HG03175 (cell line): ENCODE measurements around the gene RAPGEF4.

Experiments
- ATAC-seq: cut with Tn5 transposase; IDR thresholded peaks from one replicate; pipeline ENCODE4 v1.9.1; 2021; ENCODE audit warnings: mild to moderate bottlenecking, moderate library complexity; ENCODE audit not compliant: unreplicated experiment

RAPGEF4 gene

DNA sequence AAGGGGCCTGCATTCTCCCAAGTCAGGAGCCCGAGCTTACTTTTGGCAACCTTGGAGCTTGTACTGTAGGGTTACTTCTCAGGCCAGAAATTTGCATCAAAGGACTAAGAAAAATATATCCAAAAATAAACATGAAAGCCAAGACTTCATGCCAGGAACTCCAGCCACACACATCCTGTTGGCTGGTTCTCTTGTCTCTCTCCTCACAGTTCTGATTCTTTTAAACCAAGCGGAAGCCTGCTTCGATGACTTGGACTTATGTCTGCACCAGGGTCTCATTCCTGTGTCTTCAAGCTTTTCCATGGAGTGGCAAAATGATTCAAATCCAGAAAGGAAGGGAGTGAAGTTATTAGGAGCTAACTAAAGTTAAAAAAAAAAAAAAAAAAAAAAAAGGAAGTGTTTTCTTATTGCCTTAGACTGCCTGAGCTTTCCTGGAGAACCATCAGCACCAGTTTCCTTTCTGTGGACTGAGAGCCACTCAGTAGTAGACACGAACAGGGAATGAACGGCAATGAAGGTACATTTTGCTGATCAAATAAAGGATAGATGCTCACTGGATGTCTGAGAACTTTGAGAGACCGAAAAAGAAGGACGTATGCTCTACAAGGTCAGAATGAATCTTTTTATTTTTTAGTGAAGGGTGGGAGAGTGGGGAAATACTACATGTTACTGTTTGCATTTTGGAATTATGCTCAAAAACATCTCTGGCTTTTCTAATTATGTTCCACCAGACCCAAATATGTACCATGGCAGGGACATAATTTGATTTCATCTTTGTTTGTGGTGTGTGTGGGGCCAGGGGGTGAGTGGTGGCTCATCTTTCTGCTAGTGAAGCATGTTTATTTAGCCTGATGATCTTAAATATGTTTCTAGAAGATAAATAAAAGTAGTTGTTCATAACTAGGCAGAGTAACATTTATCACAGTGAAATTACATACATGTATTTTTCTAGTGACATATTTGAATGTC lies 86.0 kb downstream of the RAPGEF4 start:
- ATAC-seq, result no peak

DNA sequence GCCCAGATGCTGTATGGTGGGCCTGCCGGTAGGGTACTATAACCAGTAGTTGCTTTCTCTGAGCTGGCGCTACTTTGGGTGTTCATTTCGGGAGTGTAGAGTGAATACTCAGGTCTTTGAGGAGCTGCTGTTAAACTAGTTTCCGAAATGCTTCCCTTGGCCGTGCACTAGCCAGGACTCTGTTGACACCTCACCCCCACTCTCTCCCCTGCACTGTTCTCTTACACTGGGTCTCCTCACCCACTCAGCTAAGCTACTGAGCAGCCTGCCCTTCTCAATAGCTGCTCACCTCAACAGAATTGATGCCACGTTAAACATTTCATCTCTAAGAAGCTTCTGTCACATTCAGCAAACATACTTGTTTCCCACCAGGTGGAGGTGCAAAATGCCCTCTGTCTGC lies 86.9 kb downstream of the RAPGEF4 start:
- no peak for ATAC-seq

DNA sequence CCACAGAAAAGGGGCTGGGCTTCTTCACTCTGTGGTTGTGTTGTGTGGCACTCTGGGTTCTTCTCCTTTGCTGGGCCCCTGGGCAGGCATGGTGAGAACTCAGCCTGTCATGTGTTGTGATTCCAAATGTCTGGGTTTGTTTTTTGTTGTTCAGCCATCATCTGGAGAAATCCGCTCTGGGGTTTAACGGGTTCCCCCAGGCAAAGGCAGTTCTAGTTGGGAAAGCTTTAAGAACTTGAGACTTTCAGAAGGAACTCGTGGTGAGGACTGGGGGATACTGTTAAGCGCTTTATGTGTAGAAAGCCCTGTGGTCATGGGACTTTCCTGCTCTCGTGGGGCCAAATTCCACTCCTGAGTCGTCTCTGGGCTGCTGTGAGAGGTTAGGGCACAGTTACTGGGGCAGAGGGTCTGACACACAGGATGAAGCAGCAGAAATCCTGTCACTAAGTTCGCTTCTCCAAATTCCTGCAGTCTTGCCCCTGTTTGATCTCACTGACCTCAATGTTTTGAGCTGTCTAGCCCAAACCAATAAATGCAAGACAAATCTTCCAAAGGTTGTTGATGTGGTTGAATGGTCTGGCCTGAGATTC lies 87.7 kb downstream of the RAPGEF4 start:
- no peak for ATAC-seq

DNA sequence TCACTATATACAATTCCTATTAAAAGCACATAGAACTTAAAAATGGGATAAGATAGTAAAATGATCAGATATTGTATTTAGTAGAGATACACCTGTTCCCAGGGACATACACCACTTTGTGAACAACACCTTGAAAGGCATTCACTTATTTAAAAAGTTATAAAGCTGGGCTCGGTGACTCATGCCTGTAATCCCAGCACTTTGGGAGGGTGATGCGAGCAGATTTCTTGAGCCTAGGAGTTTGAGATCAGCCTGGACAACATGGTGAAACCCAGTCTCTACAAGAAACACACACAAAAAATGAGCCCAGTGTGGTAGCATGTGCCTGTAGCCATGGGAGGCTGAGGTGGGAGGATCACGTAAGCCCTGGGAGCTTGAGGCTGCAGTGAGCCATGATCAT lies 90.9 kb downstream of the RAPGEF4 start:
- ATAC-seq, result no peak

DNA sequence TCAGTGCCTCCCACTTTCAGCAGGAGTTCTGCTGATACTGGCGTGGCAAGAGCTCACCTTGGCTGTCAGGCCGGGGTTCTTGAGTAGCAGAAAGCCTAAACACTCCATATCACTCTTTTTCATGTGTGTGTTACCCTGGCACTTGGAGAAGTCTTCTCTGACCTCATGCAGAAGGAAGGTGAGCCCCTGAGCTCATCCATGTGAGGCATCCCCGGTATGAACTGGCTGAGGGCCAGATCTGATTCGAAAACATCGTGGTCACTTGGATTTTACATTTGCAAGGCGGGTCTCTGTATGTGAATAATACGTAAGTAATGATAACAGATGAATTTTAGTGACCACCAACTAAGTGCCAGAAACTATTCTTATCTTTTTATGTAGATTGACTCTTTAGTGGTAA lies 93.6 kb downstream of the RAPGEF4 start:
- ATAC-seq, result no peak

DNA sequence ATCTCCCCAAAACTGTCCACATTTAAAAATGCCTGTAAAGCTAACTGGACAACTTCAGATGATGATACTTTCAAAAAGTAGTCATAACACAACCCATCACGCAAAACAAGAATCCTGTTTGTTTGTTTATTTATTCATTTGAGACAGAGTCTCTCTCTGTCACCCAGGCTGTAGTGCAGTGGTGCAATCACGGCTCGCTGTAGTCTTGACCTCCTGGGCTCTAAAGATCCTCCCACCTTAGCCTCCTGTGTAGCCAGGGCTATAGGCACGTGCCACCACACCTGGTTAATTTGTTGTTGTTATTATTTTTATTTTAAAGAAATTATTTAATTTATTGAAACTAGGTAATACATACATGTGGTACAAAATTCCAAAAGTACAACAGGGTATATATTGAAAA lies 94.8 kb downstream of the RAPGEF4 start:
- no peak for ATAC-seq

DNA sequence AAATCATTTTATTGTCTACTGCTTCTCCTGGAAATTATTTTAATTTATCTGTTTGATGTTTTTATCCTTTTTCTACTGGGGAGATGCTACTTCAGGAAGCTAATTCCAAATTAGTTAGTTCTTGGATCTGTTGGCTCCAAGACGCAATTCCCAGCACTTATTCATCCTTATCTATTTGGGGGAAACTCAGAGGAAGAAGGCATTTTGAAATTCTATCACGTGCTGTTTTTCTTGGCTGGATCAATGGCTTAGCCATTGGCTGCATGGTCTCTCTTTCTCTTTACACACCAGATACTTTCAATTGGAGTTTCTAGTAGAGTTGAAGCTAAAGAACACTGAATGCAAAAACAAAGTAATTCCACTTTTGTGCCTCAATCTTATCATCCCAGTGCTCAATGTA lies 98.3 kb downstream of the RAPGEF4 start:
- ATAC-seq, result no peak

DNA sequence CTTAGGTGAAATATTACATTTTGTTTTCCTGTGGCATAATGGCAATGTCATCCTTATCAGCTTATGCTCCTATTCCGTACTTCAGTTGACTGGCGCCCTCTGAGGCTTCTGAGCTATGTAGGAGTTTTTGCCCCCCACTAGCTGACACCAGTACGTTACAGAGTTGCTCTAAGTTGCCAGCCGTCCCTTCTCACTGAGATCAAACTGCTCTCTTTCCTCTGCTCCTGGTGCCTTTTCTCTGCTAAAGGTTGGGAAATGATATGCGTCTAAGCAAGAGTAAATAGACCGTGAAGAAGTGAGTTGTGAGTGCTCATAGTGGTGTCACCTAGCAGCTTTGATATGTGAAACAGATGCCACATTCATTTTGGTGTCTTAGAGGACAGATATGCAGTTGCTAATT lies 99.2 kb downstream of the RAPGEF4 start:
- no peak for ATAC-seq

DNA sequence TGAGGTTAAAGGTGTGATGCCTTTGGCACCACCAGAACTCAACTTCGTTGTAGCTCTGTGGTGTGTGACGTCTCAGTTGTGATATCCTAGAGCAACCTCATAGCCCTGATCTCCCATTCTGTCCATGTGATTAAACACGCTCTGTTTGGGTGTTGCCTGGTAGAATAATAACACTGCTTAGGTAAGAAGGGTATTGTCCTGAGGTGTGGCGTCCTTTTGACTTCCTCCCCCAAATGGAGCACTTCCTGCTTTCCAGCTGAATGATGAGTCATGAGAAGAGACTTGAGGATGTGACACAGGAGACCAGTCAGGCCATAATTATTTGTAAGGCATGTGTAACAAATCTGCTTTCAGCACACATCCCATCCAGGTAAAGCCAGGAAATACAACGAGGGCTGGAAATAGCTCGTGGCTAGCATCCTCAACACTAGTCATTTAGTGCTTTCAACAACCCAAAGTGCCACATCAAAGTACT lies 100.7 kb downstream of the RAPGEF4 start:
- no peak for ATAC-seq

DNA sequence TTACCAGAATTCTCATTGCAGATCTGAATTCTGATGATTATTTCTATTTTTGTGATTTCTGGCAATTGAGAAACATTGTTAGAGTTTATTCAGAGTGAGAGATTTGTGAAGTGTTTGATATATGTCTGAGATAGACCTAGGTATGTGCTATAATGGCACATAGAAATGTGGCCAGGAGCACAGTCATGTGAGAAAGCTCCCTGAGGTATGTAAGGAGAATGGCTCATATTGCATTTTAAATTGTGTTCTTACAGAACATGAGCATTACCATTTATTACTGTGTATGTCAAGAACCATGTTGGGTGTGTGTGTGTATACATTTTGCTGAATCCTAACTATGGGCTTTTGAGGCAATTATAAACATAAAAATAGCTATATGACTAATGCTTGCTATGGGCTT lies 101.2 kb downstream of the RAPGEF4 start:
- no peak for ATAC-seq

DNA sequence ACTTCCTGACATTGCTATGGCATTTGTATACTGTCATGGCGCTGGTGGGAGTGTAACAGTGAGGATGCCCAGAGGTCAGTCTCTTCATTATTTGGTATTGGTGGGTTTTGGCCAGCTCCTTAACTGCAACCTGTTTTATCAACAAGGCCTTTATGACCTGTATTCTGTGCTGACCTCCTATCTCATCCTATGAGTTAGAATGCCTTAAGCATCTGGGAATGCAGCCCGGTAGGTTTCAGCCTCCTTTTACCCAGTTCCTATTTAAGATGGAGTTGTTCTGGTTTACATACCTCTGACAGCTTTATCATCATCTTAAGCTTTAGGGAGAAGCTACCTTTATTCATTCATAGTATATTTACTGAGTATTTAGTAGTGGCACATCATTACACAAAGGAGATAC lies 103.8 kb downstream of the RAPGEF4 start:
- no peak for ATAC-seq

DNA sequence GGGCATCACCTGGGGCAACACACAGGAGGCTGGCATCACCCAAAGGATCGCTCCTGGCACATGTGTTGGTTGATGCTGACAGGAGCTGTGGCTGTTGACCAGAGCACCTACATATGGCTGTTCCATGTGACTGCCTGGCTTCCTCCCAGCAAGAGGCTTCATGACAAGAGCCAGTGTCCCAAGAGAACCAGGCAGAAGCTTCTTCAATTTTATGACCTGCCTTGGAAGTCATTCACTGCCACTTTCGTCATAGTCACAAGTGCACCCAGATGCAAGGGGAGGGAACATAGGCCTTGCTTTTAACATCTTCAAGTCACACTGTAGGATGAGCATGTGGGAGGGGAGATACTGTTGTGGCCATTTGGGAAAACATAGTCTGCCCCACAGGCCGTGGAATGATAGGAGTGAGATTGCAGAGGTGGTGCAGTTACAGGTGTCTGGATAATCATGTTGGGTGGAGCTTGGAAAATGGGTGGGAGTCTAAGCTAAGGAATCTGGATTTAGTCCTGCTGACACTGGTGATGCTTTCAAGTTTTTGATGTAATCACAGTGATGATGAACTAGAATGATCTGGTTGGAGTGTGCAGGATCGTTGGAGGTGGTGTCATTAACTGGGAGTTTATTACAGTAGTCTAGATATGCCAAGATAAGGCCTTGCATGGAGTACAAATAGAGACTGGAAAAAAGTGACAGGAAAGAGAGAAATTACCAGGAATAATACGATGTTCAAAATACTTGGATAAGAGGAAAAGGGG lies 107.0 kb downstream of the RAPGEF4 start:
- ATAC-seq, result no peak

DNA sequence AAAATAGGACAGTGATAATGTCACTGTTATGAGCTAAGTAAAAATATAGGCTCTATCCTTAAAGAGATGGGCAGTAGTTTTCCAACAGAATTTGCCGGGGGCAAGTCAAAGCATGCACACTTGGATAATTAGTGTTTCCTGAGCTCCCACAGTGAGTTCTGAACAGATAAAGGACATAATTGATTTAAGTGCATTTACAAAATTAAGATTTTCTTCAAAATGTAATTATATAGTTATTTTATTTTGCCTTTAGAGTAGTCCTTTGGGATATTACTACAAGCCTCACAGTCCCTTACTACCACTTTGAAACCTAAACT lies 107.6 kb downstream of the RAPGEF4 start:
- ATAC-seq, result no peak

DNA sequence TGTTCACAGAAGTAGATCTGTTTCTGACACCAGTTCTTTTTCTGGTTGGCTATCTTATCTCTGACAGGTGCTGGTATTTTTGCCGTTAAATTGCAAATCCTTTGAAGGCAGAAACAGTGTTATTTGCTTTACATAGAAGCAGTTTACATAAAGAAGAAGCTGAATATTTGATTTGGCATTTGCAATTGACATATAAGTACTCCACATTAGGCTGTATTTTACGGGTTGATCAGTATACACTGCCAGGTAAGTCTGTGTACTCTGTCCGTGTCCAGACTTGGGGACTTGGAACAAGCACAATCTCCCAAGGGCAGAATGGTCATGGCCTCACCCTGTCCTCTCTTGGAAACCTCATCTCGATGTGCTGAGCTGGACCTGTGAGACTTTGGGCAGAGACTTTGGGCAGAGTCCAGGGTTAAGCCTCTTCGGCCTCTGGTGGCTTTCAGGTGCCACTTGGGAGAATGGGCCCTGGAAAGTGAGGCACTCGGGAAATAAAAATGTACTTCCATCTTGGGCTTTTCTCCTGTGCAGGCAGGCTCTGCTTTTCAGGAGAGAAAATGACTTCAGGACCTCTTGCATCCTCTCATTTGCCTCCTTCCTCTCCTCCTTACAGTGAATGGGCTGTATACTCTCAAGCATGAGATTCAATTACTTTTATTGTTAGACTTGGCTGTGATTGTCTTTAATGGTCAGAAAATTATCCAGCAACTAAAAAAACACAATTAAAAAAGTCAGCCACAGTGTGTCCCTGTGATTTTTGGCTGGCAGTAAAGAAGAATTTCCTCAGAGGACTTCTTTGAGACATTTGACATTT lies 108.5 kb downstream of the RAPGEF4 start:
- ATAC-seq, result no peak

DNA sequence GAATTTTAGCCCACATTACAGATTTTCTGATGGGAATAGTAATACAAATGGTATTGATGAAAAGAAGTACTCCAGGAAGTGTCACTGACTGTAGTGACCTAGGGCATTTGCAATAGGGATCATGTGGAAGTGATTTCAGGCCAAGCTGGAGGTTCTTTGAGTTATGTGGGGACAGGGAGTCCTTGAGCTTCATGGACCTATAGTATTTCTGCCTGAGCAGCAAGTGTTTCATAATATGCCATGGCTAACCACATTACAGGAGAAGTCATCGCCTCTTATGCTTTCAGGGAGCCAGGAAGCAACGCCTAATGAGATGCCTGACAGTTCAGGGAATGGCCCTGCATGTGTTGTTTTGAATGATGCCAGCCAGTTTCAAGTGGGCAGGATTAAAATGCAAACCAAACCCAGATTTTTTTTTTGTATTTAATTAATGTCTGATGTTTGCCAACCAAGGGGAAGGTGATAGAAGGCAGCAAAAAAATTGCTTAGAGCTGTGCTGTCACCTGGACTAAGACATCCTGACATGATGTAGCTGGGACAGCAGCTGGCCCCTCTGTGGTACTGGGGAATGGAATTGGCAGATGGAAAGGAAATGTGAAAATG lies 109.5 kb downstream of the RAPGEF4 start:
- no peak for ATAC-seq

DNA sequence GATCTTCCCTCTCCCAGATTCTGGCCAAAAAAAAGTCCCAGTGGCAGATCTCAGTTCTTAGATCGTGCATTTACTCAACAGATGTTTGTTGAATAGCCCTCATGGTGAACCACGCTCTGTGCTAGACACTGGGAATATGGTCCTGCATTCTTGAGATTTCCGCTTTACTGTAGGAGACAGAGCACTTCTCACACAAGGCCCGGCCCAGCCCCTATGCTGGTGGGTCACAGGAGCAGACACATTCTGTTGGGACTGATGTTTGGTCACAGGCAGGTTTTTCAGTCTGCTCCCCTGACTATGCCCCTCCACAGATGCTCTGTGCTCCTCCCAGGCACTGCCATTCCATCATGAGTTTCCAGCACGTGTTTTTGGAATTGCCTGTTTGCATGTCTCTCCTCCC lies 110.9 kb downstream of the RAPGEF4 start:
- no peak for ATAC-seq

DNA sequence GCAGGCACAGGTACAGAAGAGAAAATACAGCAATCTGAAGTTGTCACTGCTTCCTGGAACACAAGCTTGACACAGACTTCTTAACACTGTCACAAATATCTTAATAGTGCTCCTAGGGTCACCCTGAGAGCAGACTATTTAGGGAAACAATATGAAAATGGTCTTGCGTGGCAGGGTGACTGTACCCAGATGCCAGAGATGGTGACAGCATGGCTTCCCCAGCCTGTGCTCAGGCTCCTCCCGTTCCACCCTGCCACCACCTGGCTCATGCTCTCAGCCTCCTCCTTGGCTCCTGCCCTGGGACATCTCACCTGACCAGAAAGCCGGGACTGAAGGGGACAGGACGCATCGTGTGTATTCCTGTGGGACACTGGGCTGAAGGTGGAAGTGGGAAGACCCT lies 111.5 kb downstream of the RAPGEF4 start:
- no peak for ATAC-seq

DNA sequence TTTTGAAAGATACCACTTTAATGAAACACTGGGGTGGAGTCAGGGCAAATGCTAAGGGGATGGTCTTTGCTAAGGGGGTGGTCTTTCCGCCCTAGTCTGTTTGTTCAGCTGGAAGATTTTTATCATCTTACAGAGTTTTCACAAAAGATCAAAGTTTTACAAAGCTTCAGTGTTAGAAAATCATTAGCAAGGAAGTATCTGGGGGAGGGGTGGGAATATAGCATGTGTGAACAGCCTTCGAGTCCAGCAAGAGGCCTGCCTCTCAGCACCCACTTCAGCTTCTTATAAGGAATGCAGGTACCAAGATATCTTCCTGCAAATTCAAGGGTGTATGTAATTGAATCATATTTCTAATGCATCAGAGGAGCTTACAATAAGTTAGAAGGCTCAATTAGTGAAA lies 112.9 kb downstream of the RAPGEF4 start:
- ATAC-seq, result no peak

DNA sequence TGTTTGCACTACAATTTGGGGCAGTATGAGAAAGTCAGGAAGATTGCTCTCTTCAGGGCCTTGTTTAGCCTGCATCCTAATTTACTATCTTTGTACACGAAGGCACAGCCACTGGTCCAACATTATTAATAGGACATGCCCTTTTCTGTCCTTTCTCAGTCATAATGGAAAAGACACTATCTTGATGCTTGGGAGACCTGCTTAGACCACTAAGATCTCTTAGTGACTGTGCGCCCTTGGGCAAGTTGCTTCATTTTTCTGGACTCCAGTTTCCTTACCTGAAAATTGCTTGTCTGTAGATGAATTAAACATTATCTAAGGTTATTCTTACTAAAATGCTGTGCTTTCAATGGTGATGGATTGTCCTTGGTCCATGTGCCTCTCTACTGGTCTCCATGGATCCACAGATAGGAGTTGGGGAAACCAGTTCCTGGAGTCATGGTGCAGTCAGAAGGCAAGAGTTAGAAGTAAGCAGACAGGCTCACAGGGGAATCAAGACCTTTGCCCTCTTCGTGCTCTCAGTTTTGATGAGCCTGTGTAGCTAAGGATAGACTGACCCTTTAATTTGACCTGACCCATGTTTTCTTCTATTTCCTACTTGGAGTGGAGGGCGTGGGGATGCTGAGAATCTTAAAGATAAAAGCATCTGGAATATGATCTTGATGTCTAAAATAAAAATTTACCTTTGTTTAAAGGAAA lies 114.0 kb downstream of the RAPGEF4 start:
- ATAC-seq, result no peak

DNA sequence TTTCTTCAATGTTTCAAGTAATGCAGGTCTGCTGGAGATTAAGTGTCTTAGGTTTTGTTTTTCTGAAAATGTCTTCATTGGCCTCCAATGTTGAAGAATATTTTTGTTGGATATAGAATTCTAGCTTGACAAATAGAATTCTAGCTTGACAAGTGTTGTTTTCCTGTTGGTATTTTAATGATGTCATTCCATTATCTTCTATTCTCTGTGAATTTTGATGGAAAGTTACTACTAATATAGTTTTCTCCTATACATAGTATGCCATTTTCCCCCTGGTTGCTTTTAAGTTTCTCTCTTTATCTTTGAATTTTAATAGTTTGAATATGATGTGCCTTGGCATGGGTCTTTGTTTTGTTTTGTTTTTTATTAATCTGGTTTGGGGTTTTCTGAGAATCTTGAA lies 119.9 kb downstream of the RAPGEF4 start:
- no peak for ATAC-seq
